HL-60 (cell line): ENCODE measurements around the gene PTPN3.

Experiments
- DNase-seq, 2 experiments: peaks; one replicate each; pipeline ENCODE4 v3.0.0-alpha.2; 2010 to 2020; ENCODE audit warnings: low read depth in 1 of 2, low spot score in 1 of 2
- H3K27ac ChIP-seq: fragments of 250-450 bp; sonication (Bioruptor Pico); replicated peaks from 2 replicates; pipeline ENCODE4 v1.5.1; 2020; ENCODE audit warnings: mild to moderate bottlenecking, moderate library complexity
- H3K27me3 ChIP-seq: fragments of 250-450 bp; sonication (Bioruptor Pico); 2 replicates; pipeline ENCODE4 v1.5.1; 2021; ENCODE audit warnings: mild to moderate bottlenecking, moderate library complexity; ENCODE audit not compliant: insufficient read depth, poor library complexity, severe bottlenecking
- H3K4me3 ChIP-seq: replicated peaks from 2 replicates; pipeline ENCODE4 v1.5.1; 2011; ENCODE audit warnings: mild to moderate bottlenecking, control low read depth, low read length; ENCODE audit not compliant: insufficient read depth
- GABPA ChIP-seq: IDR thresholded peaks from 2 replicates; pipeline ENCODE4 v1.6.1; 2012; ENCODE audit warnings: low read depth
- POLR2AphosphoS5 ChIP-seq: IDR thresholded peaks from 2 replicates; pipeline ENCODE4 v1.6.1; 2012; ENCODE audit warnings: low read depth
- SPI1 ChIP-seq: IDR thresholded peaks from 2 replicates; pipeline ENCODE4 v1.6.1; 2012; ENCODE audit warnings: low read depth, mild to moderate bottlenecking, borderline replicate concordance
- TF ChIP-seq, protein P1 (sequence below): IDR thresholded peaks from 2 replicates; pipeline ENCODE4 v1.6.1; 2012; ENCODE audit warnings: low read depth; ENCODE audit not compliant: insufficient replicate concordance
- TF ChIP-seq, protein P2 (sequence below): IDR thresholded peaks from one replicate; pipeline ENCODE4 v1.5.1; 2011; ENCODE audit warnings: low read length, control low read depth, inconsistent platforms; ENCODE audit not compliant: insufficient read depth

Gene PTPN3

DNA sequence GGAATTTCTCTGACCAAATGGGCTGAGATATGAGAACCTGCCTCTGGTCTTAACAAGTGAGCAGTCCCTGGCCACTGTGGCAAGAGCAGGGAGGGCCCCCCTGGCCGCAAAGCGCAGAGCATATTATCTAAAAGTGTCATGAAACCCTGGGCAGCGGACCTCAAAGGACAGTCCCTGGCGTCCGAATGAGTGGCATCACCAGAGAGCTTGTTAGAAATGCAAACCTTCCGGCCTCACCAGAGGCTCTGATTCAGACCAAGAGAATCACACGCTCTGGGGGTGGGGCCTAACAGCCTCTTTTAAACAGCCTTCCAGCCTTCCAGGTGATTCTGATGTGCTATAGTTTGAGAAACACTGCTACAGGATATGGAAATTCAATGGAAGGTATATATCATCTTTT lies 10.9 kb downstream of the PTPN3 start:
- H3K27me3 ChIP-seq, result no peaks in the 10 kb centered on the region
- no peak overlapping the region for H3K27ac ChIP-seq
- no peak for DNase-seq
- no peak overlapping the region for H3K4me3 ChIP-seq
- TF ChIP-seq POLR2AphosphoS5, result no peak
- no peak for TF ChIP-seq SPI1
- TF ChIP-seq, protein P1, sequence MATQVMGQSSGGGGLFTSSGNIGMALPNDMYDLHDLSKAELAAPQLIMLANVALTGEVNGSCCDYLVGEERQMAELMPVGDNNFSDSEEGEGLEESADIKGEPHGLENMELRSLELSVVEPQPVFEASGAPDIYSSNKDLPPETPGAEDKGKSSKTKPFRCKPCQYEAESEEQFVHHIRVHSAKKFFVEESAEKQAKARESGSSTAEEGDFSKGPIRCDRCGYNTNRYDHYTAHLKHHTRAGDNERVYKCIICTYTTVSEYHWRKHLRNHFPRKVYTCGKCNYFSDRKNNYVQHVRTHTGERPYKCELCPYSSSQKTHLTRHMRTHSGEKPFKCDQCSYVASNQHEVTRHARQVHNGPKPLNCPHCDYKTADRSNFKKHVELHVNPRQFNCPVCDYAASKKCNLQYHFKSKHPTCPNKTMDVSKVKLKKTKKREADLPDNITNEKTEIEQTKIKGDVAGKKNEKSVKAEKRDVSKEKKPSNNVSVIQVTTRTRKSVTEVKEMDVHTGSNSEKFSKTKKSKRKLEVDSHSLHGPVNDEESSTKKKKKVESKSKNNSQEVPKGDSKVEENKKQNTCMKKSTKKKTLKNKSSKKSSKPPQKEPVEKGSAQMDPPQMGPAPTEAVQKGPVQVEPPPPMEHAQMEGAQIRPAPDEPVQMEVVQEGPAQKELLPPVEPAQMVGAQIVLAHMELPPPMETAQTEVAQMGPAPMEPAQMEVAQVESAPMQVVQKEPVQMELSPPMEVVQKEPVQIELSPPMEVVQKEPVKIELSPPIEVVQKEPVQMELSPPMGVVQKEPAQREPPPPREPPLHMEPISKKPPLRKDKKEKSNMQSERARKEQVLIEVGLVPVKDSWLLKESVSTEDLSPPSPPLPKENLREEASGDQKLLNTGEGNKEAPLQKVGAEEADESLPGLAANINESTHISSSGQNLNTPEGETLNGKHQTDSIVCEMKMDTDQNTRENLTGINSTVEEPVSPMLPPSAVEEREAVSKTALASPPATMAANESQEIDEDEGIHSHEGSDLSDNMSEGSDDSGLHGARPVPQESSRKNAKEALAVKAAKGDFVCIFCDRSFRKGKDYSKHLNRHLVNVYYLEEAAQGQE, result no peak
- TF ChIP-seq, protein P2, sequence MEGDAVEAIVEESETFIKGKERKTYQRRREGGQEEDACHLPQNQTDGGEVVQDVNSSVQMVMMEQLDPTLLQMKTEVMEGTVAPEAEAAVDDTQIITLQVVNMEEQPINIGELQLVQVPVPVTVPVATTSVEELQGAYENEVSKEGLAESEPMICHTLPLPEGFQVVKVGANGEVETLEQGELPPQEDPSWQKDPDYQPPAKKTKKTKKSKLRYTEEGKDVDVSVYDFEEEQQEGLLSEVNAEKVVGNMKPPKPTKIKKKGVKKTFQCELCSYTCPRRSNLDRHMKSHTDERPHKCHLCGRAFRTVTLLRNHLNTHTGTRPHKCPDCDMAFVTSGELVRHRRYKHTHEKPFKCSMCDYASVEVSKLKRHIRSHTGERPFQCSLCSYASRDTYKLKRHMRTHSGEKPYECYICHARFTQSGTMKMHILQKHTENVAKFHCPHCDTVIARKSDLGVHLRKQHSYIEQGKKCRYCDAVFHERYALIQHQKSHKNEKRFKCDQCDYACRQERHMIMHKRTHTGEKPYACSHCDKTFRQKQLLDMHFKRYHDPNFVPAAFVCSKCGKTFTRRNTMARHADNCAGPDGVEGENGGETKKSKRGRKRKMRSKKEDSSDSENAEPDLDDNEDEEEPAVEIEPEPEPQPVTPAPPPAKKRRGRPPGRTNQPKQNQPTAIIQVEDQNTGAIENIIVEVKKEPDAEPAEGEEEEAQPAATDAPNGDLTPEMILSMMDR, result no peak
- no peak for TF ChIP-seq GABPA

DNA sequence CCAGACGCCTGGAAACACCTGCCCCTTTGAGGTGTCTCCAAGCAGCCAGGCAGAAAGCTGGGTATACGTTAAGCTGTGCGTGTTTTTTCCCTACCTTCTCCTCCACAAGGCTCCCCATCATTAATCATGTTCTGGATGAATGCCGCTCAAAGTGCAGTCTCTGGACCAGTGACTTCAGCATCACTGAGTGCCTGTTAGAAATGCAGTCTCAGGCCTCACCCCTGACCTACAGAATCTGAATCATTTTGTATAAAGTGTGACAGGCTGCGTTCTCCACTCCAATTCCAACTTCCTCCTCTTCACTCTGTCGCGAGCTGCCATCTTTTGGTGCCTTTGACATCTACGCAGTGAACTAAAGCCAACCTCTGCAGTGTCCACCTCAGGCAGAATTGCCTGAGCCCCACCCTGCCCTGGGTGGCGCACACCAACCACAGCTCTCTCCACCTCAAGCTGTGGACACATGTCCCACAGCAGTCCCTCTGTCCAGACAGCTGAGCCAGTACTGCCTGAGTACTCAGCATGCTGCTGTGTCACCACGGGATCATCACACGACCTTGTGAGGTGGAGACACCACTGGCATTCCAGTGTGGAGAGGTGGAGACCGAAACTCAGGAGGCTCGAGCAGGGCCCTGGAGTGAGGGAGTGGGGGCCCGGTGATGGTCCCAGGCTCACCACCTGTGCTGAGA lies 14.2 kb downstream of the PTPN3 start:
- Histone ChIP-seq H3K4me3 (no peak overlapping the region), H3K27me3 (peaks cover 6% of the 10 kb centered on the region), H3K27ac (no peak overlapping the region)
- no peak for DNase-seq
- TF ChIP-seq, protein P2, result no peak
- TF ChIP-seq GABPA, result no peak
- TF ChIP-seq, protein P1, result no peak
- TF ChIP-seq SPI1, result no peak
- no peak for TF ChIP-seq POLR2AphosphoS5

DNA sequence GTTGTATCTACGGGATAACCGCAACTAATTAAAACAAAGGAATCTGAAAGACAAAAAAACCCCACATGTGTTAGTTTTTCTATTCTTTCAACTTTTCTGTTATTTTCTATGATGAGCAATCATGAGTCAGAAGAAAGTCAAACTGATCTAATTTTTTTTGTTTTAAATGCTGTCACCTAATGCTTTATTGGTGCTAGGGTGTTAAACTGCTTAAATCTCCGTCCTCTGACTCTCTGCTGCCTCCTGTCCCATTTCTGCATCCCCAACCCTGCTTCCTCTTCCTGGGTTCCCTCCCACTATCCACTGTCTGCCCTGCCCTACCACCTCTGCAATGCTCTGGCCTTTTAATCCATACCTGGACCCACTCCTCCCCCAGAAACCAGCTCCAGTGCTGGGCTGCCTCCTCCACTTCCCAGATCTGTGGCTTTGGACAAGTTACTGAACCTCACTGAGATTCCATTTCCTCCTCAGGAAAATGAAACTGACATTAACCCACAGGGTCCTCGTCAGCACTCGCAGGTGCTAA lies 15.7 kb downstream of the PTPN3 start:
- no peak overlapping the region for H3K27ac ChIP-seq
- H3K27me3 ChIP-seq, result peaks cover 6% of the 10 kb centered on the region
- no peak for DNase-seq
- no peak for TF ChIP-seq SPI1
- no peak overlapping the region for H3K4me3 ChIP-seq

DNA sequence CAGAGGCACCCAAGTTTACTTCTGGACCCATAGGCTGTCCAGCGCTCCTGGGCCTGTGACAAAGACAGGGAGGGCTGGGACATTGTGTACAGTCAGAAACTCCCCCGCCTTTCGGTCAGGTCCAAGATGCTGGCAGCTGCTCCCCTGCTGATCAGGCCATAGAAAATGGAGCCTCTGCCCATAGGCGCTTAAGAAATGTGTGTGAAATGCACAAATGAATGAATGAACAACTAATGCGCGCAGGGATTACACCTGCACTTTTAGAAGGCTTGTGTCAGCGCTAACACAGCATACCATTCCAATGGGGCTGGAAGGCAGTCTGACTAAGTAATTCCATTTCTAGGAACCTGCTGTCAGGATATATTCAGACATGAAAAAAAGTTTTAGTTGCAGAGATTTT lies 16.3 kb downstream of the PTPN3 start:
- no peak for TF ChIP-seq GABPA
- TF ChIP-seq, protein P1, result no peak
- no peak for TF ChIP-seq POLR2AphosphoS5
- TF ChIP-seq SPI1, result no peak

More for the DNA sequence above, 16.3 kb downstream of the PTPN3 start:
- no peak overlapping the region for H3K4me3 ChIP-seq
- H3K27ac ChIP-seq, result no peak overlapping the region
- peaks cover 6% of the 10 kb centered on the region for H3K27me3 ChIP-seq
- DNase-seq, result no peak
